WTC11 (cell line): Measurements from ENCODE around the gene WDPCP. TPM values are rescaled to one million over a fixed set of nuclear protein-coding genes. Genes with fewer than 3 reads are reported as not detected.

Source experiments
- ATF2 ChIP-seq: sonication (generic); formaldehyde crosslinking; IDR thresholded peaks from 2 replicates; pipeline ENCODE4 v1.8.1; 2022; ENCODE audit warnings: low read depth, missing genetic modification reagents, borderline replicate concordance
- ATF6 ChIP-seq: sonication (generic); formaldehyde crosslinking; IDR thresholded peaks from 2 replicates; pipeline ENCODE4 v1.8.1; 2023; ENCODE audit warnings: mild to moderate bottlenecking, missing genetic modification reagents
- CBFB ChIP-seq: sonication (generic); formaldehyde crosslinking; IDR thresholded peaks from 2 replicates; pipeline ENCODE4 v1.8.1; 2022; ENCODE audit warnings: mild to moderate bottlenecking, low read depth, missing genetic modification reagents
- CDX4 ChIP-seq: fragments of 250-450 bp; sonication (Bioruptor Pico); IDR thresholded peaks from 2 replicates; pipeline ENCODE4 v1.9.0; 2021; ENCODE audit warnings: moderate library complexity, mild to moderate bottlenecking, inconsistent platforms, borderline replicate concordance
- ESRRA ChIP-seq: sonication (generic); formaldehyde crosslinking; IDR thresholded peaks from 2 replicates; pipeline ENCODE4 v1.8.1; 2022; ENCODE audit warnings: mild to moderate bottlenecking, missing genetic modification reagents, borderline replicate concordance
- IRF1 ChIP-seq: sonication (generic); formaldehyde crosslinking; IDR thresholded peaks from 2 replicates; pipeline ENCODE4 v1.8.0; 2023; ENCODE audit warnings: missing genetic modification reagents
- KAT7 ChIP-seq: sonication (generic); formaldehyde crosslinking; IDR thresholded peaks from 2 replicates; pipeline ENCODE4 v1.8.1; 2023; ENCODE audit warnings: missing genetic modification reagents, mild to moderate bottlenecking, borderline replicate concordance
- MYBL2 ChIP-seq: sonication (generic); formaldehyde crosslinking; IDR thresholded peaks from 2 replicates; pipeline ENCODE4 v1.8.1; 2023; ENCODE audit warnings: mild to moderate bottlenecking, moderate library complexity, missing genetic modification reagents
- NR1H2 ChIP-seq: sonication (generic); formaldehyde crosslinking; IDR thresholded peaks from 2 replicates; pipeline ENCODE4 v1.9.0; 2021; ENCODE audit warnings: mild to moderate bottlenecking, moderate library complexity, missing genetic modification reagents
- NR2C2 ChIP-seq: sonication (generic); formaldehyde crosslinking; IDR thresholded peaks from 2 replicates; pipeline ENCODE4 v1.8.0; 2022; ENCODE audit warnings: mild to moderate bottlenecking, missing genetic modification reagents
- PRDM15 ChIP-seq: sonication (generic); formaldehyde crosslinking; IDR thresholded peaks from 2 replicates; pipeline ENCODE4 v1.8.0; 2022; ENCODE audit warnings: missing genetic modification reagents
- PRRX2 ChIP-seq: fragments of 250-450 bp; sonication (Bioruptor Pico); IDR thresholded peaks from 2 replicates; pipeline ENCODE4 v1.8.0; 2021; ENCODE audit warnings: mild to moderate bottlenecking
- SP1 ChIP-seq: sonication (generic); formaldehyde crosslinking; conservative IDR thresholded peaks from 2 replicates; pipeline ENCODE4 v1.8.1; 2022; ENCODE audit warnings: missing genetic modification reagents
- STAT6 ChIP-seq: sonication (generic); formaldehyde crosslinking; conservative IDR thresholded peaks from 2 replicates; pipeline ENCODE4 v1.8.1; 2023; ENCODE audit warnings: mild to moderate bottlenecking, low read depth, missing genetic modification reagents, moderate library complexity
- USF1 ChIP-seq: sonication (generic); formaldehyde crosslinking; IDR thresholded peaks from 2 replicates; pipeline ENCODE4 v1.8.0; 2022; ENCODE audit warnings: mild to moderate bottlenecking, missing genetic modification reagents
- ZBTB43 ChIP-seq: sonication (generic); formaldehyde crosslinking; IDR thresholded peaks from 2 replicates; pipeline ENCODE4 v1.8.1; 2023; ENCODE audit warnings: mild to moderate bottlenecking, missing genetic modification reagents
- ZMAT4 ChIP-seq: fragments of 250-450 bp; sonication (Bioruptor Pico); IDR thresholded peaks from 2 replicates; pipeline ENCODE4 v1.9.0; 2021; ENCODE audit warnings: mild to moderate bottlenecking
- ZNF138 ChIP-seq: sonication (generic); formaldehyde crosslinking; conservative IDR thresholded peaks from 2 replicates; pipeline ENCODE4 v1.8.1; 2022; ENCODE audit warnings: mild to moderate bottlenecking, moderate library complexity, missing genetic modification reagents
- ZNF232 ChIP-seq: sonication (generic); formaldehyde crosslinking; IDR thresholded peaks from 2 replicates; pipeline ENCODE4 v1.8.0; 2022; ENCODE audit warnings: mild to moderate bottlenecking, missing genetic modification reagents
- ZNF512 ChIP-seq: sonication (generic); formaldehyde crosslinking; IDR thresholded peaks from 2 replicates; pipeline ENCODE4 v1.8.1; 2022; ENCODE audit warnings: missing genetic modification reagents, borderline replicate concordance
- total RNA-seq: library from RNA; stranded (reverse); gene quantifications from 3 replicates; pipeline ENCODE4 v1.2.3, GENCODE V29; 2021

WDPCP gene
- total RNA-seq, 1 experiment from 2014 or later, result 10.9 TPM

GRCh38 chr2:63588385-63589147 is at the start of gene WDPCP, which contains the start of gene MDH1 (continued):
- TF ChIP-seq STAT6 (no peak), KAT7 (no peak), PRRX2 (CRISPR knock-in tag) (no peak), ZNF512 (no peak), IRF1 (CRISPR knock-in tag) (0 out of 2 replicates have a peak, but pooled peaks have one; percentile 33), ZMAT4 (CRISPR knock-in tag) (no peak), MYBL2 (CRISPR knock-in tag) (no peak; the same call in 1 of the 2 replicates), ZNF138 (CRISPR knock-in tag) (no peak), ZNF232 (CRISPR knock-in tag) (no peak; the same call in 1 of the 2 replicates), SP1 (CRISPR knock-in tag) (no peak), ATF2 (no peak), NR1H2 (CRISPR knock-in tag) (no peak), NR2C2 (CRISPR knock-in tag) (peak; percentile 32; the same call in 1 of the 2 replicates), CDX4 (CRISPR knock-in tag) (no peak), CBFB (CRISPR knock-in tag) (peak; percentile 54; the same call in 1 of the 2 replicates), ESRRA (CRISPR knock-in tag) (peak; percentile 31; the same call in 1 of the 2 replicates), ATF6 (CRISPR knock-in tag) (no peak), PRDM15 (CRISPR knock-in tag) (no peak), ZBTB43 (CRISPR knock-in tag) (no peak), USF1 (no peak)
